ENCODE measurements around the gene KRAS. TPM values are rescaled to one million over a fixed set of nuclear protein-coding genes. Genes with fewer than 3 reads are reported as not detected.

Gene KRAS
- total and polyA plus RNA-seq, 2 of the 13 experiments (the other 11 are each of a cell fraction or from before 2014, with no cell fraction given): 6.5 to 9.8 TPM

GRCh38 chr12:25250744-25251730 lies at the start of gene KRAS (continued):
- TF ChIP-seq FUBP1 (CRISPR knock-in tag; IDR thresholded peaks at IDR 0.05; ENCODE audit: borderline replicate concordance) (no peak), SNAI1 (CRISPR knock-in tag; IDR thresholded peaks at IDR 0.05; ENCODE audit: borderline replicate concordance) (no peak), ZNF331 (CRISPR knock-in tag; IDR thresholded peaks at IDR 0.05) (peak; percentile 86), ZFP36 (IDR thresholded peaks at IDR 0.05; ENCODE audit: borderline replicate concordance, low read depth, low read length, partially characterized antibody) (no peak), SP4 (CRISPR knock-in tag; IDR thresholded peaks at IDR 0.05) (peak; percentile 62; the same call in 1 of the 2 replicates), SSRP1 (CRISPR knock-in tag; IDR thresholded peaks at IDR 0.05) (no peak), ZNF720 (CRISPR knock-in tag; IDR thresholded peaks at IDR 0.05) (no peak), ZNF121 (CRISPR knock-in tag; IDR thresholded peaks at IDR 0.05) (no peak), RFX5 (IDR thresholded peaks at IDR 0.05; ENCODE audit: low read depth, low read length) (no peak), FLYWCH1 (CRISPR knock-in tag; IDR thresholded peaks at IDR 0.05) (no peak), SPEN (CRISPR knock-in tag; IDR thresholded peaks at IDR 0.05; ENCODE audit: low read depth) (peak; percentile 69), SMARCC2 (IDR thresholded peaks at IDR 0.05) (no peak), ZBTB4 (CRISPR knock-in tag; IDR thresholded peaks at IDR 0.05; ENCODE audit: borderline replicate concordance) (no peak), NFE2L2 (IDR thresholded peaks at IDR 0.05; ENCODE audit: low read length) (no peak), LCORL (IDR thresholded peaks at IDR 0.05) (no peak), LCORL (CRISPR knock-in tag; IDR thresholded peaks at IDR 0.05) (no peak; the same call in 1 of the 2 replicates), ZNF574 (CRISPR knock-in tag; IDR thresholded peaks at IDR 0.05) (peak; percentile 63; the same call in 1 of the 2 replicates), ZNF564 (CRISPR knock-in tag; IDR thresholded peaks at IDR 0.05) (0 out of 2 replicates have a peak, but pooled peaks have one; percentile 17), ZFP41 (CRISPR knock-in tag; IDR thresholded peaks at IDR 0.05; ENCODE audit: borderline replicate concordance) (no peak), ZNF619 (CRISPR knock-in tag; IDR thresholded peaks at IDR 0.05) (0 out of 2 replicates have a peak, but pooled peaks have one; percentile 41), AGO2 (optimal IDR thresholded peaks at IDR 0.05; ENCODE audit: low read depth, low read length) (no peak), ZNF354B (CRISPR knock-in tag; IDR thresholded peaks at IDR 0.05) (no peak), EZH2 (conservative IDR thresholded peaks at IDR 0.05; ENCODE audit: low read depth, low read length) (no peak)
